ENCODE measurements around the gene MAGEA9.
"Not testable (repeated sequence)": the region's sequence is repeated elsewhere in the genome, so short reads cannot be mapped to it uniquely, and the experiment has no call there.

DNA sequence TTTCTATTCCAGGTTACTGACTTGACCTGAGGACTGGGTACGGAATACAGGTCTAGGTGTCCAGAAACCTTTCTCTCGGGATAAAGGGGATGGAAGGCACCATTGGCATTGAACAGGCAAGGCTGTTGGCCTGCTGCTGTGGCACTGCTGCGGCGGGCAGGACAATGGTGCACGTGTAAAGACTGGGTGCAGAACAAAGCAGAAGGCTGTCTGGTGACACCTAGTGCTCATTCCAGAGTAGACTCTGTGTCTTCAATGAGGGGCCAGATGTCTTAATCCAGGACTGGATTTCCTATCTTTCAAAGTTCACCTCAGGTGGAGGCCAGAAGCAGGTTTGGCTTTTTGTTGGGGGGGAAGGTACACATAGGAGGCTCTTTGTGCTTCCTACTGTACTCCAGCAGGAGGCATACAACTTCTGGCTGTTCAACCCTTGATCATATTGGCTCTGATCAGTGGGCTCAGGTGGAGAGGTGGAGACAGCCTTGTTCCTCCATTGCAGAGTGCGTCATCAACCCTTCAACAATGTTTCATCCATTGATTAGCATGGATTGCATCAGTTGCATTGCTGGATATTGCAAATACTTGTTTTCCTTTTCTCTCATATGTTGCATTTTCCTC, 35.2 kb upstream of the MAGEA9 start:
- TF ChIP-seq ZNF274 (IDR thresholded peaks at IDR 0.05; ENCODE audit: low read depth, low read length); YY1 (IDR thresholded peaks at IDR 0.05; ENCODE audit: insufficient read depth, insufficient read length): not testable (repeated sequence)

All from NT2/D1 (cell line).